HepG2 (cell line): ENCODE results near the gene RCCD1. TPM values are rescaled to one million over a fixed set of nuclear protein-coding genes. Genes with fewer than 3 reads are reported as not detected.

Experiments used
- DMAP1 ChIP-seq: IDR thresholded peaks from 2 replicates; pipeline ENCODE4 v1.6.1; 2016
- FOXA1 ChIP-seq, 2 experiments: fragments of 450-650 bp in 1 of 2; sonication (generic) in 1 of 2; formaldehyde crosslinking in 1 of 2; IDR thresholded peaks; 2 replicates each; pipeline versions ENCODE4 v1.4.0 to v1.6.1; 2016 to 2020; ENCODE audit warnings: missing genetic modification reagents in 1 of 2
- HOXA9 ChIP-seq: sonication (generic); formaldehyde crosslinking; IDR thresholded peaks from 2 replicates; pipeline ENCODE4 v1.8.1; 2022; ENCODE audit warnings: missing genetic modification reagents, mild to moderate bottlenecking, moderate library complexity, borderline replicate concordance
- MYC ChIP-seq: sonication (generic); formaldehyde crosslinking; IDR thresholded peaks from 2 replicates; pipeline ENCODE4 v1.9.0; 2021; ENCODE audit warnings: missing genetic modification reagents, borderline replicate concordance
- NFE2L1 ChIP-seq: sonication (generic); formaldehyde crosslinking; IDR thresholded peaks from 2 replicates; pipeline ENCODE4 v1.4.0; 2020; ENCODE audit warnings: missing genetic modification reagents, mild to moderate bottlenecking, borderline replicate concordance
- RARA ChIP-seq: IDR thresholded peaks from 2 replicates; pipeline ENCODE4 v1.6.1; 2016; ENCODE audit warnings: missing genetic modification reagents, missing compliant biosample characterization
- ZBTB7B ChIP-seq: sonication (generic); formaldehyde crosslinking; IDR thresholded peaks from 2 replicates; pipeline ENCODE4 v1.4.0; 2020; ENCODE audit warnings: missing genetic modification reagents
- ZSCAN22 ChIP-seq: sonication (generic); formaldehyde crosslinking; IDR thresholded peaks from 2 replicates; pipeline ENCODE4 v1.4.0; 2020; ENCODE audit warnings: mild to moderate bottlenecking, missing genetic modification reagents
- polyA plus RNA-seq, 8 experiments: library from polyadenylated mRNA; depleted of rRNA in 3 of 8; stranded (reverse) in 7 of 8; unstranded in 1 of 8; fragments of >200 nt; fragmentation: Illumina TruSeq in 4 of 8; extraction: Trizol in 4 of 8; gene quantifications; 2 replicates each; pipeline versions ENCODE4 v1.2.1 to v1.2.3, GENCODE V29; 2011 to 2016; ENCODE audit warnings: low read depth in 4 of 8, missing spikeins in 1 of 8, mixed read lengths in 1 of 8; ENCODE audit not compliant: insufficient read depth in 1 of 8
- total RNA-seq, 5 experiments: library from RNA; depleted of rRNA; stranded (reverse); fragments of >200 nt; fragmentation: Illumina TruSeq; extraction: Trizol; gene quantifications; 2 replicates each; pipeline ENCODE4 v1.2.3, GENCODE V29; 2016; ENCODE audit warnings: low read depth in 1 of 5
- TF ChIP-seq, protein P1 (sequence below): sonication (generic); formaldehyde crosslinking; conservative IDR thresholded peaks from 2 replicates; pipeline ENCODE4 v1.4.0; 2020; ENCODE audit warnings: missing genetic modification reagents
- TF ChIP-seq, protein P2 (sequence below): IDR thresholded peaks from 2 replicates; pipeline ENCODE4 v1.6.1; 2018; ENCODE audit warnings: missing genetic modification reagents, mild to moderate bottlenecking, missing compliant biosample characterization
- TF ChIP-seq, protein P3 (sequence below): sonication (generic); formaldehyde crosslinking; IDR thresholded peaks from 2 replicates; pipeline ENCODE4 v1.5.0; 2020; ENCODE audit warnings: missing genetic modification reagents, mild to moderate bottlenecking, borderline replicate concordance
- TF ChIP-seq, protein P4 (sequence below): sonication (generic); formaldehyde crosslinking; IDR thresholded peaks from 2 replicates; pipeline ENCODE4 v1.8.1; 2023; ENCODE audit warnings: missing genetic modification reagents, mild to moderate bottlenecking, borderline replicate concordance
- TF ChIP-seq, protein P5 (sequence below): sonication (generic); formaldehyde crosslinking; IDR thresholded peaks from 2 replicates; pipeline ENCODE4 v1.5.1; 2020; ENCODE audit warnings: mild to moderate bottlenecking, missing genetic modification reagents, moderate library complexity
- TF ChIP-seq, protein P6 (sequence below): sonication (generic); formaldehyde crosslinking; IDR thresholded peaks from 2 replicates; pipeline ENCODE4 v1.8.1; 2023; ENCODE audit warnings: mild to moderate bottlenecking, missing genetic modification reagents
- TF ChIP-seq, protein P7 (sequence below): IDR thresholded peaks from 2 replicates; pipeline ENCODE4 v1.6.1; 2018; ENCODE audit warnings: missing genetic modification reagents

The RCCD1 gene
- total and polyA plus RNA-seq, 2 of the 13 experiments (the other 11 are each of a cell fraction or from before 2014, with no cell fraction given): 14.1 to 15.1 TPM

DNA sequence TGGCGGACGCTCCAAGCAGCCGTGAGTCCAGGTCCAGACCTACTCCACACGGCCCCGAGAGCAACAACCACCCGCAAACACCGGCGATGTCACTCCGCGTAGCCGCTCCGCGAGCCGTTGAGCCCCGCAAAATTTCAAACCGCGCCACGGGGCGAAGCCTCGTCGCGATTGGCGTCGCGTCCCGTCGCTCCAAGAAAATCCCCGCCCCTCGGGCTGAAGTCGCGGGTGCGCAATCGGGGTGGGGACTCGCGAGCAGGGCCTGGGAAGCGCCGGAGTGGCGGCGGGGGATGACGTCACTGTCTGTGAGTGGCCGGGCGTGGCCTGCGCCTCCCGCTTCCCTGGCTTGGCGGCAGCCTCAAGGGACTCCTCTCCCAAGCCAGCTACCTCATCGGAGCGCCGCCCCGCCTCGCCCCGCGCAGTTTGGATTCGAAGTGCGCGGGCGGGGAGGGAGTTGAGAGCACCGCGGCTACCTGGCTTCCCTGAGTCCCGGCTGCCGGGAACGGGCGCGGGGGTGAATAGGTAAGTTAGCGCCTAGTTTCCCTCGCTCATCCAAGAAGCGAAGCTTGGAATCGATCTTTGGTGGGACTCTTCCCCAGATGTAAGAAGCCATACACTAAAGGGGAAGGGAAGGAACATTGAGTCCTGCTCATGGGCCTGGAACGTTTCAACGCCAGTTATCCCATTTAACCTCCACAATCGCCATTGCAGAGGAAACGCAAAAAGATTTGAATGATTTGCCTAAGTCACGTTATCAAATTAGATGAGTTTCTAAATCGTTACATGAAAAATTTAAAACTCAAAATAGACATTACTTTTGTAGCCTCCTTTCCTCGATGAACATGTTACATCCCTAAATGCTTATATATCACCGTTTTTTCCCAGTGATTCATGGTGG is 40.0 kb downstream of the RCCD1 start, which contains the start of gene PRC1 (continued):
- TF ChIP-seq, protein P1, sequence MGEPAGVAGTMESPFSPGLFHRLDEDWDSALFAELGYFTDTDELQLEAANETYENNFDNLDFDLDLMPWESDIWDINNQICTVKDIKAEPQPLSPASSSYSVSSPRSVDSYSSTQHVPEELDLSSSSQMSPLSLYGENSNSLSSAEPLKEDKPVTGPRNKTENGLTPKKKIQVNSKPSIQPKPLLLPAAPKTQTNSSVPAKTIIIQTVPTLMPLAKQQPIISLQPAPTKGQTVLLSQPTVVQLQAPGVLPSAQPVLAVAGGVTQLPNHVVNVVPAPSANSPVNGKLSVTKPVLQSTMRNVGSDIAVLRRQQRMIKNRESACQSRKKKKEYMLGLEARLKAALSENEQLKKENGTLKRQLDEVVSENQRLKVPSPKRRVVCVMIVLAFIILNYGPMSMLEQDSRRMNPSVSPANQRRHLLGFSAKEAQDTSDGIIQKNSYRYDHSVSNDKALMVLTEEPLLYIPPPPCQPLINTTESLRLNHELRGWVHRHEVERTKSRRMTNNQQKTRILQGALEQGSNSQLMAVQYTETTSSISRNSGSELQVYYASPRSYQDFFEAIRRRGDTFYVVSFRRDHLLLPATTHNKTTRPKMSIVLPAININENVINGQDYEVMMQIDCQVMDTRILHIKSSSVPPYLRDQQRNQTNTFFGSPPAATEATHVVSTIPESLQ (CRISPR knock-in tag): no peak
- peak; percentile 93 for TF ChIP-seq DMAP1 (CRISPR knock-in tag)
- no peak for TF ChIP-seq ZBTB7B
- TF ChIP-seq HOXA9 (CRISPR knock-in tag): 0 out of 2 replicates have a peak, but pooled peaks have one; percentile 27
- TF ChIP-seq, protein P2, sequence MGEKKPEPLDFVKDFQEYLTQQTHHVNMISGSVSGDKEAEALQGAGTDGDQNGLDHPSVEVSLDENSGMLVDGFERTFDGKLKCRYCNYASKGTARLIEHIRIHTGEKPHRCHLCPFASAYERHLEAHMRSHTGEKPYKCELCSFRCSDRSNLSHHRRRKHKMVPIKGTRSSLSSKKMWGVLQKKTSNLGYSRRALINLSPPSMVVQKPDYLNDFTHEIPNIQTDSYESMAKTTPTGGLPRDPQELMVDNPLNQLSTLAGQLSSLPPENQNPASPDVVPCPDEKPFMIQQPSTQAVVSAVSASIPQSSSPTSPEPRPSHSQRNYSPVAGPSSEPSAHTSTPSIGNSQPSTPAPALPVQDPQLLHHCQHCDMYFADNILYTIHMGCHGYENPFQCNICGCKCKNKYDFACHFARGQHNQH (CRISPR knock-in tag): peak; percentile 73
- no peak for TF ChIP-seq ZSCAN22
- TF ChIP-seq RARA (CRISPR knock-in tag): peak; percentile 22; the same call in 1 of the 2 replicates
- TF ChIP-seq, protein P3, sequence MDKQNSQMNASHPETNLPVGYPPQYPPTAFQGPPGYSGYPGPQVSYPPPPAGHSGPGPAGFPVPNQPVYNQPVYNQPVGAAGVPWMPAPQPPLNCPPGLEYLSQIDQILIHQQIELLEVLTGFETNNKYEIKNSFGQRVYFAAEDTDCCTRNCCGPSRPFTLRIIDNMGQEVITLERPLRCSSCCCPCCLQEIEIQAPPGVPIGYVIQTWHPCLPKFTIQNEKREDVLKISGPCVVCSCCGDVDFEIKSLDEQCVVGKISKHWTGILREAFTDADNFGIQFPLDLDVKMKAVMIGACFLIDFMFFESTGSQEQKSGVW (CRISPR knock-in tag): 0 out of 2 replicates have a peak, but pooled peaks have one; percentile 47
- TF ChIP-seq, protein P4, sequence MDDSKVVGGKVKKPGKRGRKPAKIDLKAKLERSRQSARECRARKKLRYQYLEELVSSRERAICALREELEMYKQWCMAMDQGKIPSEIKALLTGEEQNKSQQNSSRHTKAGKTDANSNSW (CRISPR knock-in tag): peak; percentile 28; the same call in 1 of the 2 replicates
- TF ChIP-seq, protein P5, sequence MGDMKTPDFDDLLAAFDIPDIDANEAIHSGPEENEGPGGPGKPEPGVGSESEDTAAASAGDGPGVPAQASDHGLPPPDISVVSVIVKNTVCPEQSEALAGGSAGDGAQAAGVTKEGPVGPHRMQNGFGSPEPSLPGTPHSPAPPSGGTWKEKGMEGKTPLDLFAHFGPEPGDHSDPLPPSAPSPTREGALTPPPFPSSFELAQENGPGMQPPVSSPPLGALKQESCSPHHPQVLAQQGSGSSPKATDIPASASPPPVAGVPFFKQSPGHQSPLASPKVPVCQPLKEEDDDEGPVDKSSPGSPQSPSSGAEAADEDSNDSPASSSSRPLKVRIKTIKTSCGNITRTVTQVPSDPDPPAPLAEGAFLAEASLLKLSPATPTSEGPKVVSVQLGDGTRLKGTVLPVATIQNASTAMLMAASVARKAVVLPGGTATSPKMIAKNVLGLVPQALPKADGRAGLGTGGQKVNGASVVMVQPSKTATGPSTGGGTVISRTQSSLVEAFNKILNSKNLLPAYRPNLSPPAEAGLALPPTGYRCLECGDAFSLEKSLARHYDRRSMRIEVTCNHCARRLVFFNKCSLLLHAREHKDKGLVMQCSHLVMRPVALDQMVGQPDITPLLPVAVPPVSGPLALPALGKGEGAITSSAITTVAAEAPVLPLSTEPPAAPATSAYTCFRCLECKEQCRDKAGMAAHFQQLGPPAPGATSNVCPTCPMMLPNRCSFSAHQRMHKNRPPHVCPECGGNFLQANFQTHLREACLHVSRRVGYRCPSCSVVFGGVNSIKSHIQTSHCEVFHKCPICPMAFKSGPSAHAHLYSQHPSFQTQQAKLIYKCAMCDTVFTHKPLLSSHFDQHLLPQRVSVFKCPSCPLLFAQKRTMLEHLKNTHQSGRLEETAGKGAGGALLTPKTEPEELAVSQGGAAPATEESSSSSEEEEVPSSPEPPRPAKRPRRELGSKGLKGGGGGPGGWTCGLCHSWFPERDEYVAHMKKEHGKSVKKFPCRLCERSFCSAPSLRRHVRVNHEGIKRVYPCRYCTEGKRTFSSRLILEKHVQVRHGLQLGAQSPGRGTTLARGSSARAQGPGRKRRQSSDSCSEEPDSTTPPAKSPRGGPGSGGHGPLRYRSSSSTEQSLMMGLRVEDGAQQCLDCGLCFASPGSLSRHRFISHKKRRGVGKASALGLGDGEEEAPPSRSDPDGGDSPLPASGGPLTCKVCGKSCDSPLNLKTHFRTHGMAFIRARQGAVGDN (CRISPR knock-in tag): peak; percentile 86
- TF ChIP-seq MYC: peak; percentile 78; the same call in 1 of the 2 replicates
- TF ChIP-seq, protein P6, sequence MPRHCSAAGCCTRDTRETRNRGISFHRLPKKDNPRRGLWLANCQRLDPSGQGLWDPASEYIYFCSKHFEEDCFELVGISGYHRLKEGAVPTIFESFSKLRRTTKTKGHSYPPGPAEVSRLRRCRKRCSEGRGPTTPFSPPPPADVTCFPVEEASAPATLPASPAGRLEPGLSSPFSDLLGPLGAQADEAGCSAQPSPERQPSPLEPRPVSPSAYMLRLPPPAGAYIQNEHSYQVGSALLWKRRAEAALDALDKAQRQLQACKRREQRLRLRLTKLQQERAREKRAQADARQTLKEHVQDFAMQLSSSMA (CRISPR knock-in tag): peak; percentile 81
- TF ChIP-seq, protein P7, sequence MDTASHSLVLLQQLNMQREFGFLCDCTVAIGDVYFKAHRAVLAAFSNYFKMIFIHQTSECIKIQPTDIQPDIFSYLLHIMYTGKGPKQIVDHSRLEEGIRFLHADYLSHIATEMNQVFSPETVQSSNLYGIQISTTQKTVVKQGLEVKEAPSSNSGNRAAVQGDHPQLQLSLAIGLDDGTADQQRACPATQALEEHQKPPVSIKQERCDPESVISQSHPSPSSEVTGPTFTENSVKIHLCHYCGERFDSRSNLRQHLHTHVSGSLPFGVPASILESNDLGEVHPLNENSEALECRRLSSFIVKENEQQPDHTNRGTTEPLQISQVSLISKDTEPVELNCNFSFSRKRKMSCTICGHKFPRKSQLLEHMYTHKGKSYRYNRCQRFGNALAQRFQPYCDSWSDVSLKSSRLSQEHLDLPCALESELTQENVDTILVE: no peak
- no peak for TF ChIP-seq NFE2L1 (CRISPR knock-in tag)
- TF ChIP-seq FOXA1 (IDR thresholded peaks at IDR 0.05): no peak
- TF ChIP-seq FOXA1 (CRISPR knock-in tag; IDR thresholded peaks at IDR 0.05): no peak
